Activated naive CD4-positive, alpha-beta T cell treated with anti-CD3 and anti-CD28 coated beads for 36 hours (primary cell): ENCODE measurements around the gene ADAM19. TPM values are rescaled to one million over a fixed set of nuclear protein-coding genes. Genes with fewer than 3 reads are reported as not detected.

Experiments
- CTCF ChIA-PET: fragments of 350-600 bp; sonication (Branson Sonifier 250); formaldehyde crosslinking; loops from one replicate; lab custom pipeline; 2021; ENCODE audit warnings: antibody characterized with exemption; lab: Charles Lee
- DNase-seq: peaks from one replicate; pipeline ENCODE4 v3.0.0-alpha.2; 2020
- H3K27ac Mint-ChIP-seq: one replicate; pipeline ENCODE4 v1.8.0; 2021; ENCODE audit warnings: mild to moderate bottlenecking, mixed read lengths
- H3K27me3 Mint-ChIP-seq: one replicate; pipeline ENCODE4 v1.8.0; 2021; ENCODE audit warnings: low read depth, mixed read lengths
- H3K36me3 Mint-ChIP-seq: one replicate; pipeline ENCODE4 v1.8.0; 2021; ENCODE audit warnings: low read depth, mixed read lengths
- H3K4me1 Mint-ChIP-seq: one replicate; pipeline ENCODE4 v1.8.0; 2021; ENCODE audit warnings: low read depth, mixed read lengths
- H3K4me3 Mint-ChIP-seq: one replicate; pipeline ENCODE4 v1.8.0; 2021; ENCODE audit warnings: mild to moderate bottlenecking, moderate library complexity, mixed read lengths
- H3K9me3 Mint-ChIP-seq: one replicate; pipeline ENCODE4 v1.8.0; 2021; ENCODE audit warnings: mixed read lengths
- intact Hi-C: fragments of 100-400 bp; cut with micrococcal nuclease; formaldehyde crosslinking; loops from one replicate; pipeline ENCODE4 v1.15.1; 2023
- total RNA-seq, 2 experiments: library from RNA; stranded (reverse); gene quantifications; one replicate each; pipeline ENCODE4 v1.2.3, GENCODE V29; 2021

The ADAM19 gene
- total RNA-seq, 2 experiments from 2014 or later, result 37.3 to 39.3 TPM

- intact Hi-C loops, result no loop called here
- no peak for DNase-seq
- CTCF ChIA-PET, result interaction anchor here (1.0 kb wide), 1 partner anchor 36 kb away, joined by 4 read pairs; no protein-coding TSS in a partner anchor
- Mint-ChIP-seq H3K9me3 (no peaks in the 10 kb centered on the region), H3K4me3 (no peak overlapping the region), H3K27me3 (no peaks in the 10 kb centered on the region), H3K36me3 (no peaks in the 10 kb centered on the region), H3K27ac (no peak overlapping the region), H3K4me1 (no peaks in the 10 kb centered on the region)
Observed at GRCh38 chr5:157558041-157558595, 17.5 kb downstream of the ADAM19 start.

GRCh38 chr5:157556615-157557418 lies 18.8 kb downstream of the ADAM19 start:
- intact Hi-C loops, result no loop called here
- no peak overlapping the region for H3K4me3 Mint-ChIP-seq
- DNase-seq, result no peak
- CTCF ChIA-PET, result no interaction called here
- H3K36me3 Mint-ChIP-seq, result no peaks in the 10 kb centered on the region
- H3K27ac Mint-ChIP-seq, result no peak overlapping the region
- H3K9me3 Mint-ChIP-seq, result no peaks in the 10 kb centered on the region
- H3K27me3 Mint-ChIP-seq, result peaks cover 2% of the 10 kb centered on the region
- H3K4me1 Mint-ChIP-seq, result no peaks in the 10 kb centered on the region

- DNase-seq, result no peak
- Mint-ChIP-seq H3K4me1 (no peaks in the 10 kb centered on the region), H3K27ac (no peak overlapping the region), H3K4me3 (no peak overlapping the region), H3K27me3 (peaks cover 2% of the 10 kb centered on the region), H3K9me3 (no peaks in the 10 kb centered on the region), H3K36me3 (no peaks in the 10 kb centered on the region)
- CTCF ChIA-PET, result no interaction called here
- intact Hi-C loops, result no loop called here
Observed at GRCh38 chr5:157555037-157555640, 20.4 kb downstream of the ADAM19 start.

- DNase-seq, result no peak
- Mint-ChIP-seq H3K9me3 (no peaks in the 10 kb centered on the region), H3K36me3 (no peaks in the 10 kb centered on the region), H3K4me1 (peaks cover 2% of the 10 kb centered on the region), H3K27ac (no peak overlapping the region), H3K4me3 (no peak overlapping the region), H3K27me3 (peaks cover 2% of the 10 kb centered on the region)
- intact Hi-C loops, result no loop called here
- CTCF ChIA-PET, result no interaction called here
Observed at GRCh38 chr5:157554179-157555036, 21.2 kb downstream of the ADAM19 start.

GRCh38 chr5:157552650-157553049 lies 22.9 kb downstream of the ADAM19 start:
- Mint-ChIP-seq H3K4me3 (no peak overlapping the region), H3K4me1 (peaks cover 13% of the 10 kb centered on the region), H3K27me3 (peaks cover 2% of the 10 kb centered on the region), H3K27ac (no peak overlapping the region), H3K36me3 (peaks cover 4% of the 10 kb centered on the region), H3K9me3 (no peaks in the 10 kb centered on the region)
- no peak for DNase-seq
- intact Hi-C loops, result no loop called here
- CTCF ChIA-PET, result no interaction called here

- no peak overlapping the region for H3K27ac Mint-ChIP-seq
- peaks cover 18% of the 10 kb centered on the region for H3K4me1 Mint-ChIP-seq
- intact Hi-C loops, result no loop called here
- DNase-seq, result no peak
- H3K9me3 Mint-ChIP-seq, result no peaks in the 10 kb centered on the region
- no peak overlapping the region for H3K4me3 Mint-ChIP-seq
- H3K27me3 Mint-ChIP-seq, result peaks cover 2% of the 10 kb centered on the region
- CTCF ChIA-PET, result interaction anchor here (0.7 to 1.4 kb wide), 3 partner anchors 9 to 1859 kb away, joined by 3 read pairs; no protein-coding TSS in a partner anchor
- H3K36me3 Mint-ChIP-seq, result peaks cover 4% of the 10 kb centered on the region
Observed at GRCh38 chr5:157550663-157551062, 24.9 kb downstream of the ADAM19 start.

GRCh38 chr5:157549954-157550549 lies 25.5 kb downstream of the ADAM19 start:
- Mint-ChIP-seq H3K4me3 (no peak overlapping the region), H3K27me3 (peaks cover 2% of the 10 kb centered on the region), H3K4me1 (peaks cover 24% of the 10 kb centered on the region), H3K9me3 (no peaks in the 10 kb centered on the region), H3K27ac (no peak overlapping the region), H3K36me3 (peaks cover 4% of the 10 kb centered on the region)
- intact Hi-C loops, result no loop called here
- DNase-seq, result no peak
- CTCF ChIA-PET, result interaction anchor here (1.0 to 1.4 kb wide), 2 partner anchors 9 to 10 kb away, joined by 3 read pairs; no protein-coding TSS in a partner anchor

- DNase-seq, result no peak
- peaks cover 2% of the 10 kb centered on the region for H3K27me3 Mint-ChIP-seq
- no peak overlapping the region for H3K4me3 Mint-ChIP-seq
- CTCF ChIA-PET, result interaction anchor here (1.0 kb wide), 1 partner anchor 55 kb away, joined by 3 read pairs; no protein-coding TSS in a partner anchor
- no peaks in the 10 kb centered on the region for H3K9me3 Mint-ChIP-seq
- peaks cover 30% of the 10 kb centered on the region for H3K4me1 Mint-ChIP-seq
- intact Hi-C loops, result no loop called here
- H3K27ac Mint-ChIP-seq, result no peak overlapping the region
- peaks cover 4% of the 10 kb centered on the region for H3K36me3 Mint-ChIP-seq
Observed at GRCh38 chr5:157549283-157549629, 26.3 kb downstream of the ADAM19 start.

- Mint-ChIP-seq H3K4me3 (no peak overlapping the region), H3K27ac (no peak overlapping the region), H3K9me3 (no peaks in the 10 kb centered on the region), H3K27me3 (peaks cover 2% of the 10 kb centered on the region), H3K4me1 (peaks cover 33% of the 10 kb centered on the region), H3K36me3 (peaks cover 4% of the 10 kb centered on the region)
- intact Hi-C loops, result no loop called here
- DNase-seq, result no peak
- CTCF ChIA-PET, result interaction anchor here (1.0 kb wide), 1 partner anchor 55 kb away, joined by 3 read pairs; no protein-coding TSS in a partner anchor
Observed at GRCh38 chr5:157548513-157549282, 26.9 kb downstream of the ADAM19 start.

GRCh38 chr5:157547941-157548512 lies 27.5 kb downstream of the ADAM19 start:
- Mint-ChIP-seq H3K4me1 (peaks cover 35% of the 10 kb centered on the region), H3K4me3 (no peak overlapping the region), H3K27me3 (peaks cover 2% of the 10 kb centered on the region), H3K9me3 (no peaks in the 10 kb centered on the region), H3K36me3 (peaks cover 4% of the 10 kb centered on the region), H3K27ac (peak overlapping the region; percentile 37)
- CTCF ChIA-PET, result no interaction called here
- DNase-seq, result no peak
- intact Hi-C loops, result no loop called here
